ENCODE data around the gene ZNF419.

The ZNF419 gene

DNA sequence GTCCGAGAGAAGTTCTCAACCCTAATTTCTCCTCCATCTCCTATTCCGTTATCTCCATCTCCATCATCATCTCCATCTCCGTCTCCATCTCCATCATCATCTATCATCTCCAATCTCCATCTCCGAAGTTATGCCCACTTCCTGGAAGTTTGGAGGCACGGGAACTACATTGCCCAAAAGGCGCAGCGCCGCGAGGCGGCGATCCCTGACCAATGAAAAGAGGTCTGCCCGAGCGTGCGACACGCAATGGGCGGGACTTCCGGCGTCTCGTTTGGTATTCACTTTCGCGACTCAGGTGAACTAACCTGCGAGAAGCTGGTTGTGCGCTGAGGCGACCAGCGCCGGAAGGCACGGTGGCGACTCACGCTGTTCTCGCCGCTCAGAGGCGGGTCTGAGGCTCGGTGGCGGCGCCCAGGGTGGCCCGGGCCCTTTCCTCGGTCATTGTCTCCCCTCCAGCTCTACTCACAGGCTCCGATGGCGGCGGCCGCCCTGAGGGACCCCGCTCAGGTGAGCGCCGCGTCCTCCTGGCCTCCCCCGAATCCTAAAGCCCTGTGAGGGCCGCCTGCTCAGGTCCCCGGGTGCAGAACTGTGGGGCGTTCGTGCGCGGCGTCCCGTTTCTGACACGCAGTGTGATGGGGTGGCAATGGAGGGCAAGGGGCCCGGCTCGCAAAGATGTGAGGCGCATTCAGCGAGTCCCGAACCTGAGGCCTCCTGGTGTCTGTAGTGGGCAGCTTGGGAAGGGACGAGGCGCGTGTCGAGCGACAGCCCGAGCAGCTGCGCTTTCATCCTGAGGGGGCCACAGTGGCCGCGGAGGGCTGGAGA is at the start of gene ZNF419:
Gene ZNF419 (plus strand): TSS at position 274 of the 822 bp plus-strand sequence. CDS start 201 bp downstream, at position 475.
- ATAC-seq = peak; percentile 100

DNA sequence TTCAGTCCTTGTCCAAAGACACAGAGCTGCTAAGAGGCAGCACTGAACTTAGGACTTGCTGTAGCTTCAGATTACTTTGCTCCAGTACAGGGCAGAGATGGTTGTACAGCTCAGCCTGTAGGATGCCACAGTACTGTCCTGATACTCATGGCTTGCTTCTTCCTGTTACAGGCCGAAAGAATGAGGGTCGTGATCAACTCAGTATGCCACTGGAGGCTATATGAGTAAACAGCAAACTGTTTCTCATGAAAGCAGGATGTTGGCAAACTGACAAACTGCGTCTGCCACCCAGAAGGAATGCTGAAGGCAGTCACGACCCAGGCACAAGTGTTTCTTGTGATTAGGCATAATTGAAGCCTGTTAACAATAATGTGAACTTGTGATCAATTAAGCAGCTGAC is 49.6 kb upstream of the ZNF419 start:
- TF ChIP-seq, protein P1, sequence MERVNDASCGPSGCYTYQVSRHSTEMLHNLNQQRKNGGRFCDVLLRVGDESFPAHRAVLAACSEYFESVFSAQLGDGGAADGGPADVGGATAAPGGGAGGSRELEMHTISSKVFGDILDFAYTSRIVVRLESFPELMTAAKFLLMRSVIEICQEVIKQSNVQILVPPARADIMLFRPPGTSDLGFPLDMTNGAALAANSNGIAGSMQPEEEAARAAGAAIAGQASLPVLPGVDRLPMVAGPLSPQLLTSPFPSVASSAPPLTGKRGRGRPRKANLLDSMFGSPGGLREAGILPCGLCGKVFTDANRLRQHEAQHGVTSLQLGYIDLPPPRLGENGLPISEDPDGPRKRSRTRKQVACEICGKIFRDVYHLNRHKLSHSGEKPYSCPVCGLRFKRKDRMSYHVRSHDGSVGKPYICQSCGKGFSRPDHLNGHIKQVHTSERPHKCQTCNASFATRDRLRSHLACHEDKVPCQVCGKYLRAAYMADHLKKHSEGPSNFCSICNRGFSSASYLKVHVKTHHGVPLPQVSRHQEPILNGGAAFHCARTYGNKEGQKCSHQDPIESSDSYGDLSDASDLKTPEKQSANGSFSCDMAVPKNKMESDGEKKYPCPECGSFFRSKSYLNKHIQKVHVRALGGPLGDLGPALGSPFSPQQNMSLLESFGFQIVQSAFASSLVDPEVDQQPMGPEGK (CRISPR knock-in tag; IDR thresholded peaks at IDR 0.05; ENCODE audit: borderline replicate concordance) = no peak
- no peak for ATAC-seq

DNA sequence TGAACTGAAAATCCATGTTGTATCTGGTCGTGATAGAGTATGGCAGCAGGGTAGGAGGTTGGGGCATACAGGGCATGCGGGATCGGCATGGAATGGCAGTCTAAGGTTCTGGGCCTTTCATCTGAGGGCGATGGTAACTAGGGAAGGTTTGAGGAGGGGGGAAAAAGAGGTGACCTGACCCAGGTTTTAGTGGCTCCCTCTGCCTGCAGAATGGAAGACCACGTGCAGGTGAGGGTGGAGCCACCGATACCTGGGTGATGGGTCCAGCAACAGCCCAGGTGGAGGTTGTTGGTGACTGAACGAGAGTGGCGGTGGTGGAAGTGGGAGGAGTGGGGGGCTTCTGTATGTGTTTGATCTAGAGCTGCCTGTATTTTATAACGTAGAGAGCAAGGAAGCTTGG is 48.6 kb upstream of the ZNF419 start:
- TF ChIP-seq RARB (CRISPR knock-in tag; IDR thresholded peaks at IDR 0.05) (no peak), ZNF70 (CRISPR knock-in tag; IDR thresholded peaks at IDR 0.05) (no peak), TCF4 (CRISPR knock-in tag; IDR thresholded peaks at IDR 0.05; ENCODE audit: borderline replicate concordance) (no peak)
- TF ChIP-seq, protein P2, sequence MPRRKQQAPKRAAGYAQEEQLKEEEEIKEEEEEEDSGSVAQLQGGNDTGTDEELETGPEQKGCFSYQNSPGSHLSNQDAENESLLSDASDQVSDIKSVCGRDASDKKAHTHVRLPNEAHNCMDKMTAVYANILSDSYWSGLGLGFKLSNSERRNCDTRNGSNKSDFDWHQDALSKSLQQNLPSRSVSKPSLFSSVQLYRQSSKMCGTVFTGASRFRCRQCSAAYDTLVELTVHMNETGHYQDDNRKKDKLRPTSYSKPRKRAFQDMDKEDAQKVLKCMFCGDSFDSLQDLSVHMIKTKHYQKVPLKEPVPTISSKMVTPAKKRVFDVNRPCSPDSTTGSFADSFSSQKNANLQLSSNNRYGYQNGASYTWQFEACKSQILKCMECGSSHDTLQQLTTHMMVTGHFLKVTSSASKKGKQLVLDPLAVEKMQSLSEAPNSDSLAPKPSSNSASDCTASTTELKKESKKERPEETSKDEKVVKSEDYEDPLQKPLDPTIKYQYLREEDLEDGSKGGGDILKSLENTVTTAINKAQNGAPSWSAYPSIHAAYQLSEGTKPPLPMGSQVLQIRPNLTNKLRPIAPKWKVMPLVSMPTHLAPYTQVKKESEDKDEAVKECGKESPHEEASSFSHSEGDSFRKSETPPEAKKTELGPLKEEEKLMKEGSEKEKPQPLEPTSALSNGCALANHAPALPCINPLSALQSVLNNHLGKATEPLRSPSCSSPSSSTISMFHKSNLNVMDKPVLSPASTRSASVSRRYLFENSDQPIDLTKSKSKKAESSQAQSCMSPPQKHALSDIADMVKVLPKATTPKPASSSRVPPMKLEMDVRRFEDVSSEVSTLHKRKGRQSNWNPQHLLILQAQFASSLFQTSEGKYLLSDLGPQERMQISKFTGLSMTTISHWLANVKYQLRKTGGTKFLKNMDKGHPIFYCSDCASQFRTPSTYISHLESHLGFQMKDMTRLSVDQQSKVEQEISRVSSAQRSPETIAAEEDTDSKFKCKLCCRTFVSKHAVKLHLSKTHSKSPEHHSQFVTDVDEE (CRISPR knock-in tag; IDR thresholded peaks at IDR 0.05) = no peak
- ATAC-seq = no peak

DNA sequence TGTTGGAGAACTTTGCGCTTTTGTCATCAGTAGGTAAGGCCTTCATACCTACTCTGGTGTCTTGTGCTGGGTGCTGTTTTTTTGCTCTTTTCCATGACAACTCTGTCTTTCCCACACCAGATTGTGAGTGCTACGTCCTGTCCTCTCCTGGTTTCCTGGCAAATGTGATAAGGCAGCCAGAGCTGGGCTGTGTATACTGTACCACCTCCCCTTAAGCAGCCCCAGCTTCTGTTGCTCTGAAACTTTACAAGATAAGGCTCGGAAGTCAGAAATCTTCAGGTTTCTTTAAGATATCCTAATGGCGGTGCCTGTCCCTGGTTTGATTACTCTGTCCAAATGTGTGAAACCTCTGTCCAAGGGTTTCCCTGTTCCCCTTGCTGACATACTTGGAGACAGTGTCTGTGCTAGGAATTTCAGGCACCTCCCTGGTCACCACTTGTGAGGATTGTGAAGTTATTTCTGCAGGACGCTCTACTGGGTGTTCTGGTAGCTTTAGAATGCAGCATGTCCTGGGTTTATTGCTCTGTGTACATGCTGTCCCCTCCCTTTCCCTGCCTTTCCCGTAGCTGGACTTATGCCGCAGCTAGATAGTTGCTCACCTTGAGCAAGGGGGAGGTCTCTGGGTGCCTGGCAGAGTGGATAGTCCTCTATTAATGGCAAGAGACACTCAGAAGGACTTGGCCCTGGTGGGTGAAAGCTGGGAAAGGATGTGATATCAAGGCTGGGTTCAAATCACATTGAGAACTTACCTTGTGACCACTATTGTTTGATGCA is 45.4 kb upstream of the ZNF419 start:
- TF ChIP-seq, protein P3, sequence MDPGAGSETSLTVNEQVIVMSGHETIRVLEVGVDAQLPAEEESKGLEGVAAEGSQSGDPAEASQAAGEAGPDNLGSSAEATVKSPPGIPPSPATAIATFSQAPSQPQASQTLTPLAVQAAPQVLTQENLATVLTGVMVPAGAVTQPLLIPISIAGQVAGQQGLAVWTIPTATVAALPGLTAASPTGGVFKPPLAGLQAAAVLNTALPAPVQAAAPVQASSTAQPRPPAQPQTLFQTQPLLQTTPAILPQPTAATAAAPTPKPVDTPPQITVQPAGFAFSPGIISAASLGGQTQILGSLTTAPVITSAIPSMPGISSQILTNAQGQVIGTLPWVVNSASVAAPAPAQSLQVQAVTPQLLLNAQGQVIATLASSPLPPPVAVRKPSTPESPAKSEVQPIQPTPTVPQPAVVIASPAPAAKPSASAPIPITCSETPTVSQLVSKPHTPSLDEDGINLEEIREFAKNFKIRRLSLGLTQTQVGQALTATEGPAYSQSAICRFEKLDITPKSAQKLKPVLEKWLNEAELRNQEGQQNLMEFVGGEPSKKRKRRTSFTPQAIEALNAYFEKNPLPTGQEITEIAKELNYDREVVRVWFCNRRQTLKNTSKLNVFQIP (CRISPR knock-in tag; IDR thresholded peaks at IDR 0.05; ENCODE audit: borderline replicate concordance, low read depth) = no peak
- TF ChIP-seq ZC3H10 (CRISPR knock-in tag; IDR thresholded peaks at IDR 0.05) = no peak
- no peak for TF ChIP-seq ZFP3 (CRISPR knock-in tag; IDR thresholded peaks at IDR 0.05)
- no peak for TF ChIP-seq ZNF565 (CRISPR knock-in tag; conservative IDR thresholded peaks at IDR 0.05; ENCODE audit: low read depth)
- no peak for ATAC-seq

DNA sequence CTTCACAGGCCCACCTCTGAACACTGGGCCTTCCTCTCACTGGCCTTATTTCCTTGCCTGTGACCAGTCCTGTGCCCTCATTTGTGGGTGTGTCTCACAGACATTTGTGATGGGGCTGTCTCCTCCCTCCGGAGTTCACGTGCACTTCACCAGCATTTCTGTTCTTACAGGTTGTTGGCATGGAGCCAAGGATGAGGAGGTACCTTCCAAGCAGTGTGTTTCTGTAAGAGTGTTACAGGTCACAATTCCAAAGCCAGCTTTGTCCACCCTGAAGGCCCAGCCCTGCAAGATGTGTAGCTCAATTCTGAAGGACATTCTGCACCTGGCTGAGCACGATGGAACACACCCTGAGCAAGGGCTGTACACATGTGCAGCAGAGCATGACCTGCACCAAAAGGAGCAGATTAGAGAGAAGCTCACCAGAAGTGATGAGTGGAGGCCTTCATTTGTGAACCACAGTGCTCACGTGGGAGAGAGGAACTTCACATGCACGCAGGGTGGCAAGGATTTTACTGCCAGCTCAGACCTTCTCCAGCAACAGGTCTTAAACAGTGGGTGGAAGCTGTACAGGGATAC is 44.3 kb upstream of the ZNF419 start:
- ATAC-seq = no peak
- TF ChIP-seq OSR1 (CRISPR knock-in tag; IDR thresholded peaks at IDR 0.05) (no peak), ZNF8 (CRISPR knock-in tag; IDR thresholded peaks at IDR 0.05) (no peak)

DNA sequence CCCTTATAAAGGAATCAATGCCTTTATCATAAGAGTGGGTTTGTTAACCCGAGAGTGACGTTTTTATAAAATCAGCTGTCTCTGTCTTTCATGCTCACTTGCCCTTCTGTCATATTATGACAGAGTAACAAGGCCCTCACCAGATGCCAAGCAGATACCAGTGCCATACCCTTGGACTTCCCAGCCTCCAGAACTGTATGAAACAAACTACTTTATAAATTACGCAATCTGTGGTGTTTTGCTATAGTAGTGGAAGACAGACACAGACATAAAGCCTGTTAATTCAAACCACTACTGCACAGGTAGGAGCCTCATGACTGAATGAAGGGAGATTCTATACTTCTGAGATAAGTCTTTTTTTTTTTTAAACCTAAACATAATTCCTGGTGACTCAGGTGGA is 35.2 kb upstream of the ZNF419 start:
- ATAC-seq = no peak
- no peak for TF ChIP-seq GLIS3 (CRISPR knock-in tag; IDR thresholded peaks at IDR 0.05)
- TF ChIP-seq SNAI2 (CRISPR knock-in tag; IDR thresholded peaks at IDR 0.05) = no peak
- no peak for TF ChIP-seq ISL1 (CRISPR knock-in tag; IDR thresholded peaks at IDR 0.05)
- TF ChIP-seq ESRRG (CRISPR knock-in tag; IDR thresholded peaks at IDR 0.05) = no peak
- no peak for TF ChIP-seq PPARA (CRISPR knock-in tag; IDR thresholded peaks at IDR 0.05; ENCODE audit: borderline replicate concordance)
- TF ChIP-seq ZC3H10 (CRISPR knock-in tag; IDR thresholded peaks at IDR 0.05) = no peak
- no peak for TF ChIP-seq OSR1 (CRISPR knock-in tag; IDR thresholded peaks at IDR 0.05)
- TF ChIP-seq RARB (CRISPR knock-in tag; IDR thresholded peaks at IDR 0.05) = no peak
- TF ChIP-seq TCF4 (CRISPR knock-in tag; IDR thresholded peaks at IDR 0.05; ENCODE audit: borderline replicate concordance) = no peak
- TF ChIP-seq ZFP3 (CRISPR knock-in tag; IDR thresholded peaks at IDR 0.05) = no peak
- TF ChIP-seq, protein P3 (CRISPR knock-in tag; IDR thresholded peaks at IDR 0.05; ENCODE audit: borderline replicate concordance, low read depth) = no peak
- TF ChIP-seq ZNF8 (CRISPR knock-in tag; IDR thresholded peaks at IDR 0.05) = no peak
- TF ChIP-seq, protein P4, sequence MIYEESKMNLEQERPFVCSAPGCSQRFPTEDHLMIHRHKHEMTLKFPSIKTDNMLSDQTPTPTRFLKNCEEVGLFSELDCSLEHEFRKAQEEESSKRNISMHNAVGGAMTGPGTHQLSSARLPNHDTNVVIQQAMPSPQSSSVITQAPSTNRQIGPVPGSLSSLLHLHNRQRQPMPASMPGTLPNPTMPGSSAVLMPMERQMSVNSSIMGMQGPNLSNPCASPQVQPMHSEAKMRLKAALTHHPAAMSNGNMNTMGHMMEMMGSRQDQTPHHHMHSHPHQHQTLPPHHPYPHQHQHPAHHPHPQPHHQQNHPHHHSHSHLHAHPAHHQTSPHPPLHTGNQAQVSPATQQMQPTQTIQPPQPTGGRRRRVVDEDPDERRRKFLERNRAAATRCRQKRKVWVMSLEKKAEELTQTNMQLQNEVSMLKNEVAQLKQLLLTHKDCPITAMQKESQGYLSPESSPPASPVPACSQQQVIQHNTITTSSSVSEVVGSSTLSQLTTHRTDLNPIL (CRISPR knock-in tag; IDR thresholded peaks at IDR 0.05; ENCODE audit: low read depth) = no peak
- TF ChIP-seq TOX (CRISPR knock-in tag; IDR thresholded peaks at IDR 0.05; ENCODE audit: borderline replicate concordance) = no peak

All from SK-N-SH treated with all-trans-retinoic acid at 6 μM for 48 hours (cell line).